Right lobe of liver (tissue), 4 donors: ENCODE results near the gene DIP2C.

Experiments used
- CTCF ChIP-seq, 4 donors: fragments of 200-600 bp in 3 of 4; fragments of 450-650 bp in 1 of 4; IDR thresholded peaks; one replicate each; pipeline versions ENCODE4 v1.5.1 to v1.8.0; 2016 to 2022; ENCODE audit warnings: antibody characterized with exemption in 4 of 4, mild to moderate bottlenecking in 2 of 4
- POLR2A ChIP-seq: fragments of 450-650 bp; IDR thresholded peaks from one replicate; pipeline ENCODE4 v1.6.1; 2017; ENCODE audit warnings: antibody characterized with exemption, mild to moderate bottlenecking
- donor health status: DM: no; HTN: no; CAD: no.
- donor health status: DM: no; HTN: no; CAD: no.
- donor health status: DM: no; HTN: yes; CAD: no.

- TF ChIP-seq CTCF (IDR thresholded peaks at IDR 0.05), result no peak
- no peak for TF ChIP-seq POLR2A
Observed at GRCh38 chr10:707861-708260, 18.4 kb upstream of the DIP2C start.
